NCI-H128 (cell line): ENCODE measurements around the gene ABCG1.
"Not testable (repeated sequence)": the region's sequence is repeated elsewhere in the genome, so short reads cannot be mapped to it uniquely, and the experiment has no call there.

Experiments
- DNase-seq: peaks from one replicate; lab custom pipeline; 2025; ENCODE audit not compliant: unreplicated experiment; lab: John Stamatoyannopoulos, UW

The ABCG1 gene

GRCh38 chr21:42218836-42219605 is at the start of gene ABCG1:
ABCG1 (plus strand) TSS chr21:42219140; CDS start chr21:42219263, 123 bp downstream.
- peak; percentile 8 for DNase-seq

GRCh38 chr21:42169758-42170157 is 49.2 kb upstream of the ABCG1 start:
- no peak for DNase-seq

GRCh38 chr21:42171091-42172053 is 47.6 kb upstream of the ABCG1 start:
- no peak for DNase-seq

- no peak for DNase-seq
Observed at GRCh38 chr21:42172596-42173483, 46.1 kb upstream of the ABCG1 start.

- no peak for DNase-seq
Observed at GRCh38 chr21:42174173-42174572, 44.8 kb upstream of the ABCG1 start.

- no peak for DNase-seq
Observed at GRCh38 chr21:42175110-42175710, 43.7 kb upstream of the ABCG1 start.

- DNase-seq, result no peak
Observed at GRCh38 chr21:42176859-42177258, 42.1 kb upstream of the ABCG1 start.

GRCh38 chr21:42179316-42179715 is 39.6 kb upstream of the ABCG1 start:
- no peak for DNase-seq

- DNase-seq, result not testable (repeated sequence)
Observed at GRCh38 chr21:42180001-42180400, 38.9 kb upstream of the ABCG1 start.

- no peak for DNase-seq
Observed at GRCh38 chr21:42182713-42183371, 36.1 kb upstream of the ABCG1 start.

GRCh38 chr21:42183374-42184266 is 35.3 kb upstream of the ABCG1 start:
- DNase-seq, result no peak

GRCh38 chr21:42186591-42186990 is 32.3 kb upstream of the ABCG1 start:
- DNase-seq, result no peak

GRCh38 chr21:42187976-42188653 is 30.8 kb upstream of the ABCG1 start:
- DNase-seq, result no peak

- DNase-seq, result no peak
Observed at GRCh38 chr21:42188663-42189062, 30.3 kb upstream of the ABCG1 start.

- DNase-seq, result no peak
Observed at GRCh38 chr21:42189431-42189830, 29.5 kb upstream of the ABCG1 start.

GRCh38 chr21:42189860-42190485 is 29.0 kb upstream of the ABCG1 start:
- no peak for DNase-seq

GRCh38 chr21:42190486-42190863 is 28.5 kb upstream of the ABCG1 start:
- DNase-seq, result no peak

GRCh38 chr21:42191064-42191463 is 27.9 kb upstream of the ABCG1 start:
- no peak for DNase-seq
